ENCODE results near the gene NAAA. TPM values are rescaled to one million over a fixed set of nuclear protein-coding genes. Genes with fewer than 3 reads are reported as not detected.
"Not testable (repeated sequence)": the region's sequence is repeated elsewhere in the genome, so short reads cannot be mapped to it uniquely, and the experiment has no call there.

Gene NAAA
- total RNA-seq, 4 donors from 2014 or later: 26.9 to 68.6 (median 47.0) TPM

- DNase-seq (ENCODE audit: low spot score in 2 of 2): no peak
- Histone ChIP-seq H3K4me1 (no peaks in the 10 kb centered on the region), H3K4me3 (no peak overlapping the region), H3K27ac (no peak overlapping the region), H3K36me3 (peaks cover 74% of the 10 kb centered on the region), H3K9me3 (no peaks in the 10 kb centered on the region), H3K27me3 (no peaks in the 10 kb centered on the region)
- TF ChIP-seq POLR2A (IDR thresholded peaks at IDR 0.05) (no peak), POLR2AphosphoS5 (IDR thresholded peaks at IDR 0.05) (no peak), CTCF (IDR thresholded peaks at IDR 0.05) (no peak), EP300 (IDR thresholded peaks at IDR 0.05) (no peak)
- 75% methylated on average over 3 of the region's 3 CpGs for WGBS
Observed at GRCh38 chr4:75950213-75950815, 9.5 kb upstream of the NAAA start.

- H3K4me1 ChIP-seq: no peaks in the 10 kb centered on the region
- H3K9me3 ChIP-seq: no peaks in the 10 kb centered on the region
- no peak for DNase-seq (ENCODE audit: low spot score in 2 of 2)
- TF ChIP-seq POLR2AphosphoS5 (IDR thresholded peaks at IDR 0.05): no peak
- TF ChIP-seq CTCF (IDR thresholded peaks at IDR 0.05): no peak
- no peak for TF ChIP-seq POLR2A (IDR thresholded peaks at IDR 0.05)
- peaks cover 60% of the 10 kb centered on the region for H3K36me3 ChIP-seq
- no peak overlapping the region for H3K4me3 ChIP-seq
- no peaks in the 10 kb centered on the region for H3K27me3 ChIP-seq
- WGBS: 67% methylated on average over 5 of the region's 5 CpGs
- H3K27ac ChIP-seq: no peak overlapping the region
Observed at GRCh38 chr4:75948822-75949444, 8.1 kb upstream of the NAAA start.

- no peak for TF ChIP-seq EP300 (IDR thresholded peaks at IDR 0.05)
- TF ChIP-seq POLR2A (IDR thresholded peaks at IDR 0.05): no peak
- TF ChIP-seq POLR2AphosphoS5 (IDR thresholded peaks at IDR 0.05): no peak
- no peak for TF ChIP-seq CTCF (IDR thresholded peaks at IDR 0.05)
- Histone ChIP-seq H3K36me3 (no peaks in the 10 kb centered on the region), H3K27me3 (no peaks in the 10 kb centered on the region), H3K4me1 (peaks cover 9% of the 10 kb centered on the region), H3K27ac (peak overlapping the region; percentile 85), H3K4me3 (peak overlapping the region; percentile 93), H3K9me3 (no peaks in the 10 kb centered on the region)
- 0% methylated on average over 21 of the region's 67 CpGs for WGBS
- DNase-seq (ENCODE audit: low spot score in 2 of 2): peak; percentile 85 to 88
Observed at GRCh38 chr4:75939890-75940691, 722 bp downstream of the NAAA start.

- Histone ChIP-seq H3K4me3 (no peak overlapping the region), H3K9me3 (no peaks in the 10 kb centered on the region), H3K27me3 (no peaks in the 10 kb centered on the region), H3K27ac (no peak overlapping the region), H3K36me3 (peaks cover 7% of the 10 kb centered on the region), H3K4me1 (peaks cover 4% of the 10 kb centered on the region)
- DNase-seq (ENCODE audit: low spot score in 2 of 2): no peak
- no peak for TF ChIP-seq POLR2AphosphoS5 (IDR thresholded peaks at IDR 0.05)
- 85% methylated on average over 1 of the region's 1 CpG for WGBS
Observed at GRCh38 chr4:75935628-75936027, 5.2 kb downstream of the NAAA start.

GRCh38 chr4:75930152-75930551 is 10.7 kb downstream of the NAAA start:
- no peaks in the 10 kb centered on the region for H3K27me3 ChIP-seq
- 85% methylated on average over 3 of the region's 3 CpGs for WGBS
- H3K27ac ChIP-seq: no peak overlapping the region
- peaks cover 34% of the 10 kb centered on the region for H3K36me3 ChIP-seq
- H3K4me1 ChIP-seq: no peaks in the 10 kb centered on the region
- TF ChIP-seq CTCF (IDR thresholded peaks at IDR 0.05) (no peak), POLR2AphosphoS5 (IDR thresholded peaks at IDR 0.05) (no peak), POLR2A (IDR thresholded peaks at IDR 0.05) (no peak), EP300 (IDR thresholded peaks at IDR 0.05) (no peak)
- DNase-seq (ENCODE audit: low spot score in 2 of 2): no peak
- H3K4me3 ChIP-seq: no peak overlapping the region
- no peaks in the 10 kb centered on the region for H3K9me3 ChIP-seq

GRCh38 chr4:75924916-75925315 is 15.9 kb downstream of the NAAA start:
- not testable (repeated sequence) for H3K9me3 ChIP-seq; H3K4me1 ChIP-seq; DNase-seq (ENCODE audit: low spot score in 2 of 2); H3K4me3 ChIP-seq; H3K27ac ChIP-seq; H3K27me3 ChIP-seq
- peaks cover 55% of the 10 kb centered on the region for H3K36me3 ChIP-seq
- 95% methylated on average over 11 of the region's 11 CpGs for WGBS

All from suprapubic skin (tissue), 4 donors.